H1 (cell line): ENCODE data around the gene OSBP. TPM values are rescaled to one million over a fixed set of nuclear protein-coding genes. Genes with fewer than 3 reads are reported as not detected.
"Not testable (repeated sequence)": the region's sequence is repeated elsewhere in the genome, so short reads cannot be mapped to it uniquely, and the experiment has no call there.

Experiments
- CTCF ChIA-PET: fragments of 300-600 bp; sonication (Branson Sonifier 250); formaldehyde crosslinking; loops from one replicate; lab custom pipeline; 2021; ENCODE audit not compliant: partially characterized antibody; lab: Charles Lee
- POLR2A ChIA-PET: fragments of 300-600 bp; sonication (Branson Sonifier 250); formaldehyde crosslinking; loops from one replicate; lab custom pipeline; 2021; ENCODE audit warnings: inconsistent platforms; ENCODE audit not compliant: partially characterized antibody; lab: Charles Lee
- DNase-seq, 2 experiments: peaks; one replicate each; pipeline versions ENCODE4 v3.0.0 to v3.0.0-alpha.2; 2010 to 2022; ENCODE audit warnings: low spot score in 2 of 2, low read depth in 1 of 2, mixed read lengths in 1 of 2
- FAIRE-seq: peaks from 2 replicates; lab custom pipeline; 2011; peaks lifted over from hg19 to GRCh38; lab: Jason Lieb, UNC
- H2AFZ ChIP-seq: 2 replicates; pipeline ENCODE4 v1.8.1; 2012; ENCODE audit warnings: low read length, inconsistent platforms
- H2AK5ac ChIP-seq: 2 replicates; pipeline ENCODE4 v1.6.1; 2013; ENCODE audit warnings: low read depth, low read length
- H2BK120ac ChIP-seq: replicated peaks from 2 replicates; pipeline ENCODE3; 2013; ENCODE audit warnings: low read depth, low read length, inconsistent platforms
- H2BK12ac ChIP-seq: 2 replicates; pipeline ENCODE4 v1.6.1; 2013; ENCODE audit warnings: low read depth, low read length
- H2BK15ac ChIP-seq: 2 replicates; pipeline ENCODE4 v1.6.1; 2013; ENCODE audit warnings: low read length
- H2BK20ac ChIP-seq: 2 replicates; pipeline ENCODE4 v1.6.1; 2013; ENCODE audit warnings: low read length
- H2BK5ac ChIP-seq: 2 replicates; pipeline ENCODE4 v1.6.1; 2013; ENCODE audit warnings: low read depth, low read length
- H3K14ac ChIP-seq: 2 replicates; pipeline ENCODE4 v1.6.1; 2013; ENCODE audit warnings: inconsistent platforms; ENCODE audit not compliant: insufficient read length
- H3K18ac ChIP-seq: 2 replicates; pipeline ENCODE4 v1.6.1; 2013; ENCODE audit warnings: low read length; ENCODE audit errors: extremely low read depth
- H3K23ac ChIP-seq: 2 replicates; pipeline ENCODE4 v1.6.1; 2013; ENCODE audit warnings: inconsistent platforms; ENCODE audit not compliant: insufficient read length
- H3K23me2 ChIP-seq: 2 replicates; pipeline ENCODE4 v1.6.1; 2013; ENCODE audit warnings: low read depth, low read length
- H3K27ac ChIP-seq: 2 replicates; pipeline ENCODE4 v1.6.1; 2011; ENCODE audit warnings: low read depth, low read length, inconsistent platforms
- H3K27me3 ChIP-seq, 4 experiments: replicated peaks in 1 of 4; 1 replicate in 1 of 4; 2 replicates in 3 of 4; pipeline versions ENCODE4 v1.6.1 to v1.8.1; 2011 to 2013; ENCODE audit warnings: low read length in 3 of 4, mild to moderate bottlenecking in 3 of 4, inconsistent platforms in 2 of 4, mixed read lengths in 2 of 4, moderate library complexity in 1 of 4; ENCODE audit not compliant: control insufficient read depth in 3 of 4, insufficient read depth in 3 of 4; ENCODE audit errors: extremely low read depth in 1 of 4
- H3K36me3 ChIP-seq, 4 experiments: 2 replicates each; pipeline versions ENCODE4 v1.6.1 to v1.8.1; 2011 to 2013; ENCODE audit warnings: mild to moderate bottlenecking in 4 of 4, low read length in 3 of 4, moderate library complexity in 2 of 4, control low read depth in 1 of 4, inconsistent platforms in 1 of 4; ENCODE audit not compliant: insufficient read depth in 4 of 4, control insufficient read depth in 2 of 4
- H3K4ac ChIP-seq: replicated peaks from 2 replicates; pipeline ENCODE3; 2013; ENCODE audit warnings: low read length, low read depth, mixed read lengths, inconsistent platforms; ENCODE audit not compliant: insufficient read length
- H3K4me1 ChIP-seq, 4 experiments: replicated peaks in 1 of 4; 1 replicate in 1 of 4; 2 replicates in 3 of 4; pipeline versions ENCODE4 v1.6.1 to v1.8.1; 2011 to 2013; ENCODE audit warnings: low read length in 3 of 4, inconsistent platforms in 2 of 4, mixed read lengths in 1 of 4; ENCODE audit not compliant: insufficient read depth in 4 of 4, control insufficient read depth in 3 of 4
- H3K4me2 ChIP-seq, 2 experiments: 2 replicates each; pipeline versions ENCODE4 v1.6.1 to v1.8.1; 2011 to 2013; ENCODE audit warnings: low read depth in 2 of 2, low read length in 2 of 2, control low read depth in 1 of 2, inconsistent platforms in 1 of 2, mild to moderate bottlenecking in 1 of 2; ENCODE audit not compliant: insufficient read depth in 1 of 2
- H3K4me3 ChIP-seq, 4 experiments: fragments of 200-600, 300-600 bp in 1 of 4; sonication (generic), shearing (Covaris generic), sonication (Bioruptor Twin) in 1 of 4; 2 replicates each; pipeline versions ENCODE4 v1.5.1 to v1.8.1; 2011 to 2016; ENCODE audit warnings: low read length in 4 of 4, low read depth in 3 of 4, control low read depth in 2 of 4, inconsistent platforms in 2 of 4, mild to moderate bottlenecking in 2 of 4, mixed read lengths in 1 of 4, moderate library complexity in 1 of 4; ENCODE audit not compliant: insufficient read depth in 2 of 4; ENCODE audit errors: extremely low read depth in 1 of 4
- H3K56ac ChIP-seq: replicated peaks from 2 replicates; pipeline ENCODE3; 2013; ENCODE audit warnings: low read depth, mild to moderate bottlenecking, mixed read lengths, low read length, inconsistent platforms; ENCODE audit not compliant: insufficient read length
- H3K79me1 ChIP-seq: 2 replicates; pipeline ENCODE4 v1.6.1; 2013; ENCODE audit warnings: low read depth, low read length, control low read depth
- H3K79me2 ChIP-seq, 2 experiments: 2 replicates each; pipeline versions ENCODE4 v1.6.1 to v1.8.1; 2012 to 2013; ENCODE audit warnings: low read length in 2 of 2, mild to moderate bottlenecking in 2 of 2, inconsistent platforms in 1 of 2; ENCODE audit not compliant: insufficient read depth in 2 of 2, control insufficient read depth in 1 of 2
- H3K9ac ChIP-seq, 4 experiments: replicated peaks in 1 of 4; 1 replicate in 1 of 4; 2 replicates in 3 of 4; pipeline versions ENCODE4 v1.6.1 to v1.8.1; 2011 to 2013; ENCODE audit warnings: low read depth in 3 of 4, low read length in 3 of 4, control low read depth in 2 of 4, mild to moderate bottlenecking in 2 of 4, moderate library complexity in 2 of 4, inconsistent platforms in 1 of 4; ENCODE audit errors: extremely low read depth in 1 of 4
- H3K9me3 ChIP-seq, 2 experiments: 2 replicates each; pipeline versions ENCODE4 v1.6.1 to v1.8.1; 2012 to 2013; ENCODE audit warnings: mild to moderate bottlenecking in 2 of 2, moderate library complexity in 2 of 2, control low read depth in 1 of 2, inconsistent platforms in 1 of 2, low read depth in 1 of 2, low read length in 1 of 2, mixed read lengths in 1 of 2; ENCODE audit not compliant: insufficient read depth in 2 of 2
- H4K20me1 ChIP-seq, 2 experiments: replicated peaks in 1 of 2; 2 replicates each; pipeline versions ENCODE3 to v1.8.1; 2011 to 2013; ENCODE audit warnings: inconsistent platforms in 2 of 2, low read length in 2 of 2, mild to moderate bottlenecking in 1 of 2; ENCODE audit not compliant: insufficient read depth in 2 of 2, control insufficient read depth in 1 of 2
- H4K5ac ChIP-seq: 2 replicates; pipeline ENCODE4 v1.6.1; 2013; ENCODE audit warnings: low read length, low read depth, mixed read lengths, inconsistent platforms; ENCODE audit not compliant: insufficient read length
- H4K8ac ChIP-seq: 2 replicates; pipeline ENCODE4 v1.8.0; 2013; ENCODE audit warnings: mild to moderate bottlenecking, moderate library complexity, low read length, inconsistent platforms; ENCODE audit not compliant: insufficient read depth; ENCODE audit errors: extremely low read depth
- H4K91ac ChIP-seq: replicated peaks from 2 replicates; pipeline ENCODE3; 2013; ENCODE audit warnings: low read length, mixed read lengths, inconsistent platforms; ENCODE audit not compliant: insufficient read length
- WGBS, 2 experiments: shearing (Covaris generic) in 1 of 2; methylation state at CpG; one replicate each; pipeline versions ENCODE4 v1.1.6 to v1.1.7; 2013 to 2015; ENCODE audit warnings: low lambda C conversion rate in 2 of 2, mixed read lengths in 2 of 2, inconsistent platforms in 1 of 2, low coverage in 1 of 2, missing lambda C conversion rate in 1 of 2; ENCODE audit not compliant: insufficient replicate concordance in 2 of 2, insufficient coverage in 1 of 2, insufficient read length in 1 of 2; ENCODE audit errors: extremely low coverage in 1 of 2, missing lambda C conversion rate in 1 of 2; 5-methylcytosine and 5-hydroxymethylcytosine counted together
- polyA plus RNA-seq, 7 experiments: library from polyadenylated mRNA; depleted of rRNA in 3 of 7; stranded (reverse) in 5 of 7; unstranded in 2 of 7; fragments of >200 nt in 5 of 7; fragments of 200-250 nt in 2 of 7; gene quantifications; 1 replicate in 5 of 7; 2 replicates in 1 of 7; 4 replicates in 1 of 7; pipeline versions ENCODE4 v1.2.1 to v1.2.3, GENCODE V29; 2011 to 2013; ENCODE audit warnings: missing spikeins in 2 of 7, mixed read lengths in 2 of 7
- total RNA-seq: library from RNA; stranded (reverse); fragmentation: NEBNext Ultra II Directional; extraction: Animal tissue kit (Norgen Biotek cat#: 25700); gene quantifications from 2 replicates; pipeline ENCODE4 v1.2.1, GENCODE V29; 2021

The OSBP gene
- total and polyA plus RNA-seq, 2 of the 8 experiments (the other 6 are each of a cell fraction or from before 2014, with no cell fraction given): 13.2 to 43.1 TPM

- H3K4me2 ChIP-seq, H3K79me1 ChIP-seq, H4K20me1 ChIP-seq, H3K27ac ChIP-seq, H2BK120ac ChIP-seq, H3K4me3 ChIP-seq, H2BK5ac ChIP-seq, H3K79me2 ChIP-seq, POLR2A ChIA-PET, H3K36me3 ChIP-seq, H3K14ac ChIP-seq, FAIRE-seq, H4K8ac ChIP-seq, H3K4ac ChIP-seq, H3K27me3 ChIP-seq, H3K23me2 ChIP-seq, H2AFZ ChIP-seq, H2BK20ac ChIP-seq, DNase-seq, H2BK15ac ChIP-seq, H2BK12ac ChIP-seq, H2AK5ac ChIP-seq, H4K5ac ChIP-seq, H3K9ac ChIP-seq, CTCF ChIA-PET, H3K56ac ChIP-seq, H3K18ac ChIP-seq, H3K23ac ChIP-seq, H3K4me1 ChIP-seq, H4K91ac ChIP-seq, H3K9me3 ChIP-seq: not testable (repeated sequence)
- 88% methylated on average over 3 of the region's 3 CpGs; no CpG with 5 or more reads in 1 of the 2 experiments for WGBS, 2 experiments
These were observed 71.9 kb downstream of the OSBP start for GRCh38 chr11:59543713-59544112.
